DND-41 (cell line): ENCODE measurements around the gene MSI2.

Source experiments
- CTCF ChIP-seq: IDR thresholded peaks from 2 replicates; pipeline ENCODE4 v1.5.1; 2012; ENCODE audit warnings: borderline replicate concordance, low read length, moderate library complexity, mild to moderate bottlenecking; ENCODE audit not compliant: poor library complexity, severe bottlenecking; ENCODE audit errors: extremely low read depth
- EZH2 ChIP-seq: IDR thresholded peaks from 3 replicates; pipeline ENCODE4 v1.6.1; 2012; ENCODE audit warnings: borderline replicate concordance, low read depth, mild to moderate bottlenecking, moderate library complexity, low read length, inconsistent platforms; ENCODE audit not compliant: severe bottlenecking

DNA sequence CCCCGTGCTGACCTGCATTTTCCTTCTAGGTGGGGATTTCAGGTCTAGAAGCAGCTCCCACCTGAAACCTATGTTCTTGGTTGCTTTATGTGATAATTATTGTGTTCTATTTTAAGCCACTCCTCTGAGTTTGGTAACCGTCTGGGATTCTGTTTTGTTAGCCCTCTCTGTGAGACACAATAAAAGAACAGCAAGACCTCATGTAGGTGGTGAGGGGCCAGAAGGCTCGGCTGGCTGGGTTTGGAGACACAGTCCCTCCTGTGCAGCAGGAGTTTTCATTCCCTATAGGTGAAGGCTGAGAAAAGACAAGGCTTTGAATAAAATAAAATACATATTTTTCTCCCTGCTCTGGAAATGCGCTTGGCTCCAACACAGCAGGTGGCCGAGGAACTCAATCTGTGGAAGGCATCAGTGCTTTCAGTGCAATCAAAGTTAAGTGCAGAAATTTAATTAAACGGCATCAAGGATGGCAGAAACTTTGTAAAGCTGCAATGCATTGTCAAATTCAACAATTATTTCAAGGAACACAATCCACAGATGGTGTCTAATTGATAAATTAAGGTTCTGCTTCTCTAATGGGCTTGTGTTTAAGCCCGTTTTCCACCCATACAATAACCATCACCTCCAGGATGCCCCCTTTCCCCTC, 107.8 kb downstream of the MSI2 start:
- no peak for TF ChIP-seq CTCF
- TF ChIP-seq EZH2: no peak
